ENCODE results near the gene OSBP2.
"Not testable (repeated sequence)": the region's sequence is repeated elsewhere in the genome, so short reads cannot be mapped to it uniquely, and the experiment has no call there.

The OSBP2 gene

GRCh38 chr22:30694640-30695350 is at the start of gene OSBP2:
OSBP2 (plus strand) TSS chr22:30694874; CDS start chr22:30694910, 36 bp downstream.
- no peak for DNase-seq (ENCODE audit: low read depth in 2 of 2)

- no peak for DNase-seq (ENCODE audit: low read depth in 2 of 2)
Observed at GRCh38 chr22:30646518-30647160, 48.0 kb upstream of the OSBP2 start.

GRCh38 chr22:30647536-30647935 is 47.1 kb upstream of the OSBP2 start:
- no peak for DNase-seq (ENCODE audit: low read depth in 2 of 2)

GRCh38 chr22:30648825-30649224 is 45.8 kb upstream of the OSBP2 start:
- DNase-seq (ENCODE audit: low read depth in 2 of 2) = no peak

- peak in 1 of 2 experiments; percentile 8 for DNase-seq (ENCODE audit: low read depth in 2 of 2)
Observed at GRCh38 chr22:30649430-30650007, 45.2 kb upstream of the OSBP2 start.

- no peak for DNase-seq (ENCODE audit: low read depth in 2 of 2)
Observed at GRCh38 chr22:30650508-30651116, 44.1 kb upstream of the OSBP2 start.

GRCh38 chr22:30652852-30653251 is 41.8 kb upstream of the OSBP2 start:
- no peak for DNase-seq (ENCODE audit: low read depth in 2 of 2)

GRCh38 chr22:30654361-30654760 is 40.3 kb upstream of the OSBP2 start:
- no peak for DNase-seq (ENCODE audit: low read depth in 2 of 2)

GRCh38 chr22:30655532-30655931 is 39.1 kb upstream of the OSBP2 start:
- no peak for DNase-seq (ENCODE audit: low read depth in 2 of 2)

GRCh38 chr22:30662040-30662439 is 32.6 kb upstream of the OSBP2 start:
- DNase-seq (ENCODE audit: low read depth in 2 of 2) = no peak

GRCh38 chr22:30664798-30665197 is 29.9 kb upstream of the OSBP2 start:
- DNase-seq (ENCODE audit: low read depth in 2 of 2) = no peak

- no peak for DNase-seq (ENCODE audit: low read depth in 2 of 2)
Observed at GRCh38 chr22:30665266-30665665, 29.4 kb upstream of the OSBP2 start.

GRCh38 chr22:30665786-30666185 is 28.9 kb upstream of the OSBP2 start:
- no peak for DNase-seq (ENCODE audit: low read depth in 2 of 2)

- DNase-seq (ENCODE audit: low read depth in 2 of 2) = no peak
Observed at GRCh38 chr22:30667107-30667493, 27.6 kb upstream of the OSBP2 start.

- peak; percentile 53 to 62 for DNase-seq (ENCODE audit: low read depth in 2 of 2)
Observed at GRCh38 chr22:30667494-30668385, 26.9 kb upstream of the OSBP2 start, which contains the start of gene DUSP18. DUSP18 (minus strand) TSS chr22:30667875; CDS start chr22:30664003, 3,872 bp downstream.

GRCh38 chr22:30668386-30668710 is 26.3 kb upstream of the OSBP2 start:
- no peak for DNase-seq (ENCODE audit: low read depth in 2 of 2)

GRCh38 chr22:30671071-30671470 is 23.6 kb upstream of the OSBP2 start:
- DNase-seq (ENCODE audit: low read depth in 2 of 2) = no peak

GRCh38 chr22:30673136-30673535 is 21.5 kb upstream of the OSBP2 start:
- no peak for DNase-seq (ENCODE audit: low read depth in 2 of 2)

GRCh38 chr22:30674482-30674881 is 20.2 kb upstream of the OSBP2 start:
- DNase-seq (ENCODE audit: low read depth in 2 of 2) = no peak

- no peak for DNase-seq (ENCODE audit: low read depth in 2 of 2)
Observed at GRCh38 chr22:30675436-30675835, 19.2 kb upstream of the OSBP2 start.

GRCh38 chr22:30676565-30676964 is 18.1 kb upstream of the OSBP2 start:
- DNase-seq (ENCODE audit: low read depth in 2 of 2) = not testable (repeated sequence)
